HL-60 (cell line): ENCODE measurements around the gene CSMD2.

Source experiments
- DNase-seq, 2 experiments: peaks; one replicate each; pipeline ENCODE4 v3.0.0-alpha.2; 2010 to 2020; ENCODE audit warnings: low read depth in 1 of 2, low spot score in 1 of 2
- H3K27ac ChIP-seq: fragments of 250-450 bp; sonication (Bioruptor Pico); replicated peaks from 2 replicates; pipeline ENCODE4 v1.5.1; 2020; ENCODE audit warnings: mild to moderate bottlenecking, moderate library complexity
- H3K27me3 ChIP-seq: fragments of 250-450 bp; sonication (Bioruptor Pico); 2 replicates; pipeline ENCODE4 v1.5.1; 2021; ENCODE audit warnings: mild to moderate bottlenecking, moderate library complexity; ENCODE audit not compliant: insufficient read depth, poor library complexity, severe bottlenecking
- H3K4me3 ChIP-seq: replicated peaks from 2 replicates; pipeline ENCODE4 v1.5.1; 2011; ENCODE audit warnings: mild to moderate bottlenecking, control low read depth, low read length; ENCODE audit not compliant: insufficient read depth
- GABPA ChIP-seq: IDR thresholded peaks from 2 replicates; pipeline ENCODE4 v1.6.1; 2012; ENCODE audit warnings: low read depth
- POLR2AphosphoS5 ChIP-seq: IDR thresholded peaks from 2 replicates; pipeline ENCODE4 v1.6.1; 2012; ENCODE audit warnings: low read depth
- SPI1 ChIP-seq: IDR thresholded peaks from 2 replicates; pipeline ENCODE4 v1.6.1; 2012; ENCODE audit warnings: low read depth, mild to moderate bottlenecking, borderline replicate concordance
- TF ChIP-seq, protein P1 (sequence below): IDR thresholded peaks from 2 replicates; pipeline ENCODE4 v1.6.1; 2012; ENCODE audit warnings: low read depth; ENCODE audit not compliant: insufficient replicate concordance
- TF ChIP-seq, protein P2 (sequence below): IDR thresholded peaks from one replicate; pipeline ENCODE4 v1.5.1; 2011; ENCODE audit warnings: low read length, control low read depth, inconsistent platforms; ENCODE audit not compliant: insufficient read depth

Gene CSMD2

DNA sequence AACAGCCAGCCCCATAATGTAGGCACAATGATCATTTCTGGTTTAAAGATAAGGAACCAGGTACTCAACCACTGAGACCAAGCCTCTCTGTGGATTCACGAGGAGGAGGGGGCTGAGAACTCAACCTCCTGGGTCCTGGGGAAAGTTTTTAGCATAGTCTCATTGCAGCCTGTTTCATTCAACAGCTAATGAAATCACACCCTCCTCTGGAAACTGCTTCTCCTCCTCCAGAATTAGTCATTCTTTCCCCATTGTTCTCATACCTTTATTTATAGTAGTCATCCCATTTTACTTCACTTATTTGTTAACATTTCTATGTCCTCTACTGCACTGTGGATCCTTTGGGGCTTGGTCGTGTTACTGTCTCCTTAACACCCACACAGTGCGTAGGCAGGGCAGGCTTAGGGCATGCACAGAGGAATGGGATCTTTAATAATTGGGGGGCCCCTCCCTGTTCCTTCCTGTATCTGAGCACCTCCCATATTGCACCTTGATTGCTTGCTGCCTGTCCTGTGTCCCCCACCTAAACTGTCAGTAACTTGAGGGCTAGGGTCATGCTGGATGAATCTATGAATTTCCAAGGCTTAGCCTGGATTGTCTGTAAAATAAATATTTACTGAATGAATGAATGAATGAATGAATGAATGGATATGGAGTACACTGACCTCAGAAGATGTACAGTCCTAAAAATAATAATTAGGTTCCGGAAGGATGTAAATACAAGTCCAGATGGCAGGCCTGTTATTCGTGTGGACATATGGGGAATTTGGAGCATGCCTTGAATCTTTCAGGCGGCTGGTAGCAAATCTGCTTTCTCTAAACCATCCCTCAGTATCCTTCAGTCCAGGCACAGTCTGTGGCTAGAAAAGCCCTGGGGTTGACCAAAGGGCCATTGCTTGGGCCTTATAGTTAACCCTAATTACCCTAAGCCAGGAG, 455.0 kb downstream of the CSMD2 start:
- Histone ChIP-seq H3K27ac (no peak overlapping the region), H3K27me3 (no peaks in the 10 kb centered on the region), H3K4me3 (no peak overlapping the region)
- no peak for DNase-seq
- no peak for TF ChIP-seq SPI1
- no peak for TF ChIP-seq GABPA
- TF ChIP-seq POLR2AphosphoS5 = no peak
- TF ChIP-seq, protein P1, sequence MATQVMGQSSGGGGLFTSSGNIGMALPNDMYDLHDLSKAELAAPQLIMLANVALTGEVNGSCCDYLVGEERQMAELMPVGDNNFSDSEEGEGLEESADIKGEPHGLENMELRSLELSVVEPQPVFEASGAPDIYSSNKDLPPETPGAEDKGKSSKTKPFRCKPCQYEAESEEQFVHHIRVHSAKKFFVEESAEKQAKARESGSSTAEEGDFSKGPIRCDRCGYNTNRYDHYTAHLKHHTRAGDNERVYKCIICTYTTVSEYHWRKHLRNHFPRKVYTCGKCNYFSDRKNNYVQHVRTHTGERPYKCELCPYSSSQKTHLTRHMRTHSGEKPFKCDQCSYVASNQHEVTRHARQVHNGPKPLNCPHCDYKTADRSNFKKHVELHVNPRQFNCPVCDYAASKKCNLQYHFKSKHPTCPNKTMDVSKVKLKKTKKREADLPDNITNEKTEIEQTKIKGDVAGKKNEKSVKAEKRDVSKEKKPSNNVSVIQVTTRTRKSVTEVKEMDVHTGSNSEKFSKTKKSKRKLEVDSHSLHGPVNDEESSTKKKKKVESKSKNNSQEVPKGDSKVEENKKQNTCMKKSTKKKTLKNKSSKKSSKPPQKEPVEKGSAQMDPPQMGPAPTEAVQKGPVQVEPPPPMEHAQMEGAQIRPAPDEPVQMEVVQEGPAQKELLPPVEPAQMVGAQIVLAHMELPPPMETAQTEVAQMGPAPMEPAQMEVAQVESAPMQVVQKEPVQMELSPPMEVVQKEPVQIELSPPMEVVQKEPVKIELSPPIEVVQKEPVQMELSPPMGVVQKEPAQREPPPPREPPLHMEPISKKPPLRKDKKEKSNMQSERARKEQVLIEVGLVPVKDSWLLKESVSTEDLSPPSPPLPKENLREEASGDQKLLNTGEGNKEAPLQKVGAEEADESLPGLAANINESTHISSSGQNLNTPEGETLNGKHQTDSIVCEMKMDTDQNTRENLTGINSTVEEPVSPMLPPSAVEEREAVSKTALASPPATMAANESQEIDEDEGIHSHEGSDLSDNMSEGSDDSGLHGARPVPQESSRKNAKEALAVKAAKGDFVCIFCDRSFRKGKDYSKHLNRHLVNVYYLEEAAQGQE = no peak
- TF ChIP-seq, protein P2, sequence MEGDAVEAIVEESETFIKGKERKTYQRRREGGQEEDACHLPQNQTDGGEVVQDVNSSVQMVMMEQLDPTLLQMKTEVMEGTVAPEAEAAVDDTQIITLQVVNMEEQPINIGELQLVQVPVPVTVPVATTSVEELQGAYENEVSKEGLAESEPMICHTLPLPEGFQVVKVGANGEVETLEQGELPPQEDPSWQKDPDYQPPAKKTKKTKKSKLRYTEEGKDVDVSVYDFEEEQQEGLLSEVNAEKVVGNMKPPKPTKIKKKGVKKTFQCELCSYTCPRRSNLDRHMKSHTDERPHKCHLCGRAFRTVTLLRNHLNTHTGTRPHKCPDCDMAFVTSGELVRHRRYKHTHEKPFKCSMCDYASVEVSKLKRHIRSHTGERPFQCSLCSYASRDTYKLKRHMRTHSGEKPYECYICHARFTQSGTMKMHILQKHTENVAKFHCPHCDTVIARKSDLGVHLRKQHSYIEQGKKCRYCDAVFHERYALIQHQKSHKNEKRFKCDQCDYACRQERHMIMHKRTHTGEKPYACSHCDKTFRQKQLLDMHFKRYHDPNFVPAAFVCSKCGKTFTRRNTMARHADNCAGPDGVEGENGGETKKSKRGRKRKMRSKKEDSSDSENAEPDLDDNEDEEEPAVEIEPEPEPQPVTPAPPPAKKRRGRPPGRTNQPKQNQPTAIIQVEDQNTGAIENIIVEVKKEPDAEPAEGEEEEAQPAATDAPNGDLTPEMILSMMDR = no peak

DNA sequence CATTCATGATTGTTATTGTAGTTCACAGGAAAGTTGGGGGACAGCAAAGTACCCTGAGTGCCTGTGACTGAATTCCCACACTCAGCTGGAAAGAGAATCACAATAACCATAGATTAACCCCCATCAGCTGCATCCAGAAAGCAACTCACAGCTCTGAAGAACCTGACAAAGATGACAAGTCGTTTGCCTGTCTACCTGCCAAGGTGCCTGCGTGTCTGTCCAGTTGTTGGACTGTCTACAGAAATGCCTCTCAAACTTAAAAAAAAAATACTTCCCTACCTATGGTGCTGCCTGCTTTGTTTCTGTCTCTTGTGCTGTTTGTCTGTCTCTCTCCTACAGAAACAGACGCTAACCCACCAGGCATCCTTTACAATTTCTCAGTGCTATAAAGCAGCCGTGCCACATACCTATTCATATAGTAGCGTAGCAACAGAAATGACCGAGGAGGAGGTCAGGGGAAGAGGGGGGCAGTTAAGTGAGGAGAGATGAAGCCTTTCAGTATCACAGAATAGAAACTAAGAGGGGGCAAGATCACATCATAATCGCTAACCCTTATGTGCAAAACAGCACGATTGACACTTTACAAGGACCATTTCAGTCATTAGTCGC, 455.8 kb downstream of the CSMD2 start:
- no peak for TF ChIP-seq POLR2AphosphoS5
- TF ChIP-seq, protein P1 = no peak
- TF ChIP-seq, protein P2 = no peak
- TF ChIP-seq GABPA = no peak
- no peak for TF ChIP-seq SPI1
- no peak for DNase-seq
- Histone ChIP-seq H3K27me3 (no peaks in the 10 kb centered on the region), H3K27ac (no peak overlapping the region), H3K4me3 (no peak overlapping the region)

DNA sequence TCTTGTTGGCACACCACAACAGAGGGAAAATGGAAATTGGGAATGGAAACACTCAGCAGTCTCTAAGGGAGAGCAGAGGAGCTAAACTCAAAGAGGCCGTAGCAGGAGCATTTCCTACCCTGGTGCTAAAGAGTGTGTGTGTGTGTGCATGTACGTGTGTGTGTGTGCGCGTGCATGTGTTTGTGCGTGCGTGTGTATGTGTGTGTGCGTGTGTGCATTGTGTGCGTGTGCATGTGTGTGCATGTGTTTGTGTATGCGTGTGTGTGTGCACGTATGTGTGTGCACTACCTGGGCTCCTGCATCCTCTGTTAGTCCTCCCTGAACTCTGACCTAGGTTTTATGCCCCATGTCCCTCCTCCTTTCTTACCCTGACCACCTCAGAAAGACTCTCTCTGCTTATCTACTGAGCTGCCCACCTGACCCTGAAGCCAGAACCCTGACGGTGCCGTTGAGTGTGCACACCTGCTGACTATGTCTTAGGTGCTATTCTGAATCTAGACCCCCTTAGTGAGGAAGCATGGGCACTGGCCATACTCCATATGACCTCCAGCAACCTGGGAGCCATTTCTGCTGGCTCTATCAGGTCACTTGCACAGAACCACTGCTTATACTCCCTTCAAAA, 458.3 kb downstream of the CSMD2 start:
- Histone ChIP-seq H3K4me3 (no peak overlapping the region), H3K27ac (no peak overlapping the region), H3K27me3 (no peaks in the 10 kb centered on the region)
- no peak for DNase-seq
- TF ChIP-seq, protein P1 = no peak
- no peak for TF ChIP-seq POLR2AphosphoS5
- TF ChIP-seq SPI1 = no peak
- TF ChIP-seq GABPA = no peak
- TF ChIP-seq, protein P2 = no peak
